ENCODE measurements around the gene FAM120AOS.

Gene FAM120AOS

DNA sequence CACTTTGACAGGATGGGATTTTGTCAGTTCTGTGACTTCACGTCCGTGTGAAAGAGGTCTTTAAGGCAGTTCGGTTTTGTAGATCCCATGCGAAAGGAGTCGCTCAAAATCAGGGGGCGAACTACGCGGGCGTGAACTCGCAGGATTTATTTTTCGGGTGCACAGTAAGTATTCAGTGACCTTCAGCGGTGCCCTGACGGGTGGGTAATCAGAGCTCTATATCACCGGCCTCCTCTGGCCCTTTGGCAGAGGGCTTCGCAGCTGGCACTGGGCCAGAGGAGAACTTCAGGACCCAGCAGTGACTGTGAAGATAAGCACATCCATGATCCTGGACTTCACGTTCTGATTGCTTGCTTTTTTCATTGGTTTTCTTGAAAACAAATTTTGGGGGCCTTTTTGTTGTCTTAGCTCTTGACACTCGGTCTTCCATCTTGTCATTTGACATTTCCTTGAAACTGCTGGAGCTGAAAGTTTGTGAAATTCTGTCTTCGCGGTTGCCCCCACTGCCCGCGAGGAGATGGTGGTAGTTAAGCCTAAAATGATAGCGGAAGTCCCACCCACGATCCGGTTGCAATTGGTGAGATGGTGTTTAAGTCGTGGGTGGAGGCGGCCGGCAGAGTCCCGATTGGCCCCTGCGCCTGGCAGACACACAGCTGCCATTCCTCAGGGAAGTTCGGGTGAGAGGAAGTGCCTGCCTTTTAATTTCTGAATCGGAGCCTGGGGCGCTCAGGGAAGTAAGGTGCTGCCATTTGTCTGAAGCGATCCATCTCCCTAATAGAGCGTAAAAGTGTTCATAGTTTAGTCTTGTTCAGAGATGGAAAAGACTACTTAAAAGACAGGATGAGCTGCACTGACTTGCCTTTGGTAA lies at the start of gene FAM120AOS:
Gene FAM120AOS, minus strand, starts transcription at position 535 of the 868 bp plus-strand sequence. CDS start 872 bp downstream, outside the sequence.
- in situ Hi-C loops (cut with HindIII; ENCODE audit: low sequenced_read_pairs) = no loop called here

DNA sequence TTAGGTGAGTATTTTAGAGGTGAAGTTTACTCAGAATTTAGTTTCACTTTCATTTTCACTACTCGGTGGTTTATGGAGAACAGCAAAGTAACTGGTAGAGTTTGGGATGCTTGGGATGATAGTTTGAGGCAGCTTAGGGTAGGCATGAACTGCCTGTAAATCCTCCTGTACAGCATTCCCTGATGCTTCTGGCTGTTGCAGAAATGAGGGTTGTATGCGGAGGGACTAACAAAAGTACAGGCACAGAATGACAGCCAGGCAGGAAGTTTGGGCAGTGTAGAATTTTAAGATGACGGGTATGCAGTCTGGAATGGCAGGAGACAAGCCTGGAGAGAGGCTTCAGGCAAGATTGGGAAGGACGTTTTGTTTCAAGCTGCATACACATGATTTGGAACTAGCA lies 48.0 kb upstream of the FAM120AOS start:
- in situ Hi-C loops (cut with HindIII; ENCODE audit: low sequenced_read_pairs) = no loop called here

- in situ Hi-C loops (cut with HindIII; ENCODE audit: low sequenced_read_pairs) = no loop called here
These were observed 47.4 kb upstream of the FAM120AOS start for GRCh38 chr9:93500571-93501298.

DNA sequence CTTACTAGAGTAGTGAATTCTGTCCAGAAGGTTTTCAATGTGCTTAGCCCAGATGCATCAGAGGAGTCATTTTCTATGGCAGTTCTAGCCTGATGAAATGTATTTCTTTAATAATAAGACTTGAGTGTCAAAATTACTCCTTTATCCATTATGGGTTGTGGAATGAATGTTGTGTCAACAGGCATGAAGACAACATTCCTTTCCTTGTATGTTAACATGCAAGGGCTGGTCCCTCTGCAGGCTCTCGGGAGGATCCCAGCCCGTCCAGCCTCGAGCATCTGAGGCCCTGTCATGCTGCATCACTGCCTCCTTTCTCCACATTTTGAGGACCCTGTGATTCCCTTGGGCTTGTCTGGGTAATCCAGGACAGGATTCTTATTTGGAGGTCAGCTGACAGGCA lies 42.9 kb upstream of the FAM120AOS start:
- in situ Hi-C loops (cut with HindIII; ENCODE audit: low sequenced_read_pairs) = no loop called here

DNA sequence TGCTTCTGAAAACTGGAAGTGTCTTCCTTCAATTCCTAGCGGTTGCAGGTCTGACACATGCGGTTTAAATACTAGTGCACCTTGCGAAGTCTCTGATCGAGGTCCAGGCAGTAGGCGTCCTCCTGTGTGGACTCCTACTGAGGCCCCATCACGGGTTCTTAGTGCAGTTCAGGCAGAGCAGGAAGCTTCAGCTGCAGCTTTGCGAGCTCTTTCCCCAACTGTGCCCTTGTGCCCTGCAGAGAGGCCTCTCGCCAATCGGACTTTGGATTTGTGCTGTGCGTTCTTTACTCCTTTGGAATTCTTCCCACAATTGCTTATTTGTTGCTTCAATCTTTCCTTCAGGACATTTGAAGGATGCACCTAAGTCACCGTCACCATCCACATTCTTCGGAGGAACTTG lies 40.6 kb upstream of the FAM120AOS start:
- in situ Hi-C loops (cut with HindIII; ENCODE audit: low sequenced_read_pairs) = no loop called here

DNA sequence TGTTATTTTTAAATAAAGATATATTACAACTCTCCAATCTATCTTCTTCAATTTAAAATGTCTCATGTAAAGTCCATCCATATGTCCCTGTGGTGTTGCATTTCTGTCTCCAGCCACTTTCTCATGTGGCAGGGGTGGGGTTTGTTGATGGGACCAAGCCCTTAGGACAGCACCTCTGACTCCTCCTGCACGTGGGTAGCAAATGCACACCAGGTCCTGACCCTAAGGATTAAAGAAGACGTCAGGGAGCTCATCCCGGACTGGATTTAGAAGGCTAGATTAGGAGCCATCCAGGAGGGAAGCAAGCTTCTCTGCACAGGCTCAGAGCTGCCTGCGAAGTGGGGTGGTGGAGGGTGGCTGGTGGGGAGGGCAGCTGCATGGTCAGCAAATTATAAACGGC lies 38.9 kb upstream of the FAM120AOS start:
- in situ Hi-C loops (cut with HindIII; ENCODE audit: low sequenced_read_pairs) = no loop called here

- in situ Hi-C loops (cut with HindIII; ENCODE audit: low sequenced_read_pairs) = no loop called here
These were observed 38.3 kb upstream of the FAM120AOS start for GRCh38 chr9:93491593-93492232.

- in situ Hi-C loops (cut with HindIII; ENCODE audit: low sequenced_read_pairs) = no loop called here
These were observed 34.9 kb upstream of the FAM120AOS start for GRCh38 chr9:93488244-93488643.

GRCh38 chr9:93486268-93486667 lies 32.9 kb upstream of the FAM120AOS start:
- in situ Hi-C loops (cut with HindIII; ENCODE audit: low sequenced_read_pairs) = no loop called here

DNA sequence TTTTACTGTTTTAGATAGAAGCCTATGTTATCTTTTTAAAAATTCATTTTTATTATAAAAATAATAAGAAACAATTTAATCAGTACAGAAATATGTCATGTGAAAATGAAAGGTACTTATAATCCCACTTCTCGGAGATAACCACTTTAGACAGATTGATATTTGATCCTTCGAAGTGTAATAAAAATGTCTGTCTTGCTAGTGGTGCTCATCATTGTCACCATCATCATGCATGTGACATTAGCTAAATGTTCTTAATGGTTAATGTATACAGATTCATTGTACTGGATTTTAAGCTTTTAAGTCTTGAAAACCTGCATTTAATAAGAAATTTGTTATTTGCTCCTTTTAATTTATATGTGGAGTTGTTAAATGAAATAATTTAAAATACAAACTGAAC lies 30.1 kb upstream of the FAM120AOS start:
- in situ Hi-C loops (cut with HindIII; ENCODE audit: low sequenced_read_pairs) = no loop called here

DNA sequence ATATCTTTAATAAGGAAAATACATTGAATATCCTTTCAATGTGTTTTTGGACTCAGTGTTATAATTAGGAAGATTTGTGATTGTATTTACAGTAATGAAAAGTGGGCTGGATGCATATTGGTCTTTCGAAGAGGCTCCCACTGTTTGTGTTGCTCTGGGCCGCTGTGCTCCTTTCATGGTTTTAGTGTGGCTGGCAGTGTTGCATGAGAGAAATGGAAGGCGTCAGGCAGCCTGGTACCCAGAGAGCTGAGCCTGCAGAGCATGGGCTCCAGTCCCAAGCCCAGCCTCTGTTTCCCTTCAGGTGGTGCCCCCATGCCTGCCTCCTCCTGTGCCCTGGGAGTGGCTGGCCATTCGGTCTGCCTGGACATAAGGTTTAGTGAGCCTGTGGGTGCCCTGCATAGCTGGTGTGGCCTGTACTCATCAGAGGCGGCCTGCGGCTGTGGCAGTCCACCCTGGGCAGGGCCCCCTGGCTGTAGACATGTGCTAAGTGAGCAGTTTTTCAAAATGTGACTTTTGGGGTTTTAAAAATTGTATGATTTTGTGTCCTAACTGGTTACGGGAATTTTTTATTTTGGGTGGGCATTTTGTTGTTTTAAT lies 27.4 kb upstream of the FAM120AOS start:
- in situ Hi-C loops (cut with HindIII; ENCODE audit: low sequenced_read_pairs) = no loop called here

GRCh38 chr9:93480262-93480661 lies 26.9 kb upstream of the FAM120AOS start:
- in situ Hi-C loops (cut with HindIII; ENCODE audit: low sequenced_read_pairs) = no loop called here

DNA sequence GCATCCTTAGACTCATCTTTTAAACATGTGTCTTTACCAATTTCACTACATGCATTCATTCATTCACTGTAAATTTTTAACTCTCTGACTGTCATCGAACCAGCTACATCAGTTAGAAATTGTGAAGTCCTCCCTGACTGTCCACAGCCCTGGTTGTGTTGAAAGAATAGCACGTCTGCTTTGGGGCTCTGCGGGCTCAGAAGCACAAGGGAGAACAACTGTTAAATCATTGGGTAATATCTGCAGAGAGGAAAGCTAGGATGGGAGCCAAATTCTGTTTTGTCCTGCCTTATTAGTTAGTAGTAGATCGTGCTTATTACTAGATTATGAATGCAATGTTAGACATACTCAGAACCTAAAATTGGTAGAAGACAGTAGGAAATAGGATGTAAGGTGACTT lies 26.3 kb upstream of the FAM120AOS start:
- in situ Hi-C loops (cut with HindIII; ENCODE audit: low sequenced_read_pairs) = loop anchor here (5.0 kb wide), 1 partner anchor 67 kb away; no protein-coding TSS in a partner anchor

- in situ Hi-C loops (cut with HindIII; ENCODE audit: low sequenced_read_pairs) = loop anchor here (5.0 kb wide), 1 partner anchor 65 kb away; no protein-coding TSS in a partner anchor
These were observed 24.0 kb upstream of the FAM120AOS start for GRCh38 chr9:93477397-93477796.

DNA sequence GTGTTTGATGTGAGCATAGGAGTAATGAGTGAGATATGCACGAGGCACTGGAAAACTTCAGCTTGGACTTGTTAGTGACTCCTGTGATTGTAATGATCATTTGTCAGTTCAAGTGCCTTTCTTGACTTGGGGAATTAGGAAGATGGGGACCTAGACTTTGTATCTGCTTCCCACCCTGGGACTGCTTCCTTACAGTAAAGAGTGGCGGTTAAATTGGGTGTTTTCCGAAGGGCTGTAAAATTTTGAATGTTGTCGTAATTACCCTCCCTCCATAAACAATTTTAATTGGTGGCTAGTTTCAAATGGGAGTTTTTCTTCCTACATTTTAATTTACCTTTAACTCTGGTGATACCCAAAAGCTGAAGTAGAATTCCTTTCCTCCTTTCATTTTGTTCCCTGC lies 23.5 kb upstream of the FAM120AOS start:
- in situ Hi-C loops (cut with HindIII; ENCODE audit: low sequenced_read_pairs) = loop anchor here (5.0 kb wide), 1 partner anchor 65 kb away; no protein-coding TSS in a partner anchor

- in situ Hi-C loops (cut with HindIII; ENCODE audit: low sequenced_read_pairs) = loop anchor here (5.0 kb wide), 1 partner anchor 64 kb away; no protein-coding TSS in a partner anchor
These were observed 22.5 kb upstream of the FAM120AOS start for GRCh38 chr9:93475856-93476255.

DNA sequence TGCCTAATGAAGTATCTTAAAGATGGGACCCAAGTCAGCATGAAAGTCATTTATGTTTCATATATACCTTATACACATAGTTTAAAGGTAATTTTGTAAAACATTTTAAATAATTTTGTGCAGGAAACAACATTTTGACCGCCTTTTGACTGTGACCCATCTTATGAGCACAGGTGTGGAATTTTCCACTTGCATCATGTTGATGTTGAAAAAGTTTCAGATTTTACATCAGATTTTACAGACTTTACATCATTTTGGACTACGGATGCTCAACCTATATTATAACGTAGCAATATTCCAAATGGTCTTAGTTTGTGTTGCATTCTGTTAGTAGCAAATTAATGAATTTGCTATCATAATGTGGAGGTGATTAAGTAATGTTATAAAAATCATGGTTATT lies 21.7 kb upstream of the FAM120AOS start:
- in situ Hi-C loops (cut with HindIII; ENCODE audit: low sequenced_read_pairs) = loop anchor here (5.0 kb wide), 1 partner anchor 63 kb away; no protein-coding TSS in a partner anchor

DNA sequence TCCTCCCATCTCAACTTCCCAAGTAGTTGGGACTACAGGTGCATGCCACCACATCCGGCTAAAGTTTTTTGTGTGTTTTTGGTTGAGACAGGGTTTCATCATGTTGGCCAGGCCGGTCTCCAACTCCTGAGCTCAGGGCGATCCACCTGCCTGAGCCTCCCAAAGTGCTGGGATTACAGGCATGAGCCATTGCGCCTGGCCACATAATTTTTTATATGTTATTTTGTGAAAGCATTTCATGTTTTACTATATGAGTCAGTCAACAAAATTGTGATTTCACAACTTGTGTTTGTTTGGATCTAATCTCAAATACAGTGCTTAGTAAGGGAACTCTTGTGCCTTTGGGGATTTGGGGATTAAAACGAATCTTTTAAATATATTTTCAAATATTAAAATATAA lies 20.0 kb upstream of the FAM120AOS start:
- in situ Hi-C loops (cut with HindIII; ENCODE audit: low sequenced_read_pairs) = no loop called here

DNA sequence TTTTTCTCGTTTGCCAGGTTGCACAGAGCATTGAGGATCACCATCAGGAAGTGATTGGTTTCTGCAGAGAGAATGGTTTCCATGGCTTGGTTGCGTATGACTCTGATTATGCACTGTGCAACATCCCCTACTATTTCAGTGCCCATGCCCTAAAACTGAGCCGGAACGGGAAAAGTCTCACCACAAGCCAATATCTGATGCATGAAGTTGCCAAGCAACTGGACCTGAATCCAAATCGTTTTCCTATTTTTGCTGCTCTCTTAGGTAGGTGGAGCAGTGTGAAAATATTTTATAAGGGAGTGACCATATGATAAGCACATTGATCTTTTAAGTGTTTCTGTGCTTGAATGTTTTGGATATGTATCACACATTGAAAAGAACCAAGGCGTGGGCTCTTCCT lies 17.7 kb upstream of the FAM120AOS start:
- in situ Hi-C loops (cut with HindIII; ENCODE audit: low sequenced_read_pairs) = no loop called here

DNA sequence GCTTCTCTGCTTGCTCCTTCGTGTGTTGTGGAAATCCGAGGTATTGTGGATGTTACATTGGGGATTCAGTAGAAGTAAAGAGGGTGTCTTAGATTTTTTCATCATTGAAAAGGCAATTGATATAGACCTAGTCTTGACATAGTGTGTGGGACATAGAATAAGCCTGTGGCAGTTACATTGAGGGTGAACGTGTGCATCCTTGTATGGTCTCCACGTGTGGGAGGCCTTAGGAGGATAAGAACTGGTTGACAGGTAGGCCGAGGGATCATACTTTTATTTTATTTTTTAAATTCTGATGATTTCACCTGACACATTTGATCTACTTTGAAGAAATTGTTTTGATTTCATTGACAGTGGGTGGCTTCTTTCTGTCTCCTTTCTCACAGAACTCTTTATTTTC lies 17.0 kb upstream of the FAM120AOS start:
- in situ Hi-C loops (cut with HindIII; ENCODE audit: low sequenced_read_pairs) = no loop called here

Measured in endothelial cell of hepatic sinusoid (primary cell).